Measurements from ENCODE around the gene ARL15. TPM values are rescaled to one million over a fixed set of nuclear protein-coding genes. Genes with fewer than 3 reads are reported as not detected.

The ARL15 gene
- polyA plus RNA-seq, 1 donor, result 24.6 TPM

DNA sequence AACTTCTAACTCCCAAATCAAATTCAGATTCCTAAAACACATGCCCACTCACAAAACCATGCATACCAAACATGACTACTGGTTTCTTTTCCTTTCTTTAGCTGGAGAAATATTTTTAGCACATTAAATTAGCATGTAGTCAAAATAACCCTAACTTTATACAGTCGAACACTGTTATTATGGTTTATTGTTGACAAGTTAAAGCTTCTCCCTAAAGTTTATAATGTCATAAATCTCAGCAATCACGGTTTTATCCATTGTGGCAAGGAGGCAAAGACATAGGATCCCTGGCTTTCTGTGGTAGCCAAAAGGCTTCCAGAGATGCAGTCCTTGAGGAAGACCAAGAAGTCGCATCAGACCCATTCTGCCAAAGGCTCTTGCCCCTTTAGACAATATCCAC lies 27.5 kb downstream of the ARL15 start:
- DNase-seq, result no peak

DNA sequence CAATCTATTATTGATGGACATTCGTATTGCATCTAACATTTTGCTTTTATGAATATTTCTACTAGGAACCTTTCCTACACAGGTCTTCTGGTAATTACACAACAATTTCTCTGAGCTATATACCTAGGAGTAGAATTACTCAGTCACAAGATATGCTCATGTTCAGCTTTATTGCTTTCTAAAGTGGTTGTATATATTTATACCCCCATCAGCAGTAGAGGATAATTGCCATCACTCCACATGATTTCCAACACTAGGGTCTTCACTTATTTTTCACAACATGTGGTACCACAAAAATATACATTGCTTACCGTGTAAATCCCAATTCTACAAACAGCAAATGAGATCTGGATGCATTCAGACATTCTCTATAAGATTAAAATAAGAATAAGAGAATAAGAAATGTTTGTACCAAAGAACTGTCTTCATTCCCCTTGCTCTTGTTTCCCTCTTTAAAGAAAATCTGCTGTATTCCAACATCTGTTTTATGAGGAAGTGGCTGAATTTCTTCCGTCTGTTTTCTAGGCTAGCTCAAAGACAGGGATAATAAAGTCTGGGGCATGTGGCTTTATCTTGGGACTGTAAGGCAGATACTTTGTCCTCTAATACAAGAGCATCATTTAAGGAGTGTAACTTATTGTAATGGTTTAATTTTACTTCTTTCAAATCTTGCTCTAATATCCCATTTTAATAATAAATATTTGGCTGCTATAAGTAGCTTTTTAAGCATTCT lies 28.2 kb downstream of the ARL15 start:
- DNase-seq, result no peak

GRCh38 chr5:54279960-54280359 lies 30.4 kb downstream of the ARL15 start:
- no peak for DNase-seq

DNA sequence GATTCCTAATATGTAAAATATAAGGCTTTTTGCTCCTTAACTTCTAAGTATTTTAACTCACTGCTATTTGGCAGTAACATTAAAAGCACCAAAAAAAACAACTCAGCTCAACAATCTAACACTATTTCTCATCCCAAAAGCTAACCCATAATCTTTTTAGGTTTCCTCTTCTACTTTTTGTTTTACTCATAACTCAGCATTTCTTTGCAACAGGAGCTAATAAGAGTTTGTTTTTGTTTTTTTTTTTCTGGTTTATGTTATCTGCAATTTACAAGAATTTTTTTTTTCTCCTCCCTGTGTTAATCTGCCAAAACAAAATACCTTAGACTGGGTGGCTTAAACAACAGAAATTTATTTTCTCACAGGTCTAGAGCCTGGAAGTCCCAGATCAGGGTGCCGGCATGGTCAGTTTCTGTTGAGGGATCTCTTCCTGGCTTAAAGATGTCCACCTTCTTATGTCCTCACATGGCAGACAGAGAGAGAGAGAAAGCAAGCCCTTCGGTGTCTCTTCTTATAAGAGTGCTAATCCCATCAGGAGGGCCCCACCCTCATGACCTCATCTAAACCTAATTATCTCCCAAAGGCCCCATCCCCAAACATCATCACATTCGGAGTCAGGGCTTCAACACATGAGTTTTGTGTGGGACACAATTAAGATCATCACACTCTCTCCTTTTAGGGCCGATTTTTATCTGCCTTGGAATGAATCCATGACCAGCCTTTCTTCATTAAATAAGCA lies 31.2 kb downstream of the ARL15 start:
- DNase-seq, result no peak

GRCh38 chr5:54278036-54278830 lies 32.1 kb downstream of the ARL15 start:
- no peak for DNase-seq

- DNase-seq, result no peak
These were observed 34.3 kb downstream of the ARL15 start for GRCh38 chr5:54276048-54276447.

GRCh38 chr5:54275361-54275760 lies 35.0 kb downstream of the ARL15 start:
- DNase-seq, result no peak

GRCh38 chr5:54274944-54275343 lies 35.4 kb downstream of the ARL15 start:
- no peak for DNase-seq

DNA sequence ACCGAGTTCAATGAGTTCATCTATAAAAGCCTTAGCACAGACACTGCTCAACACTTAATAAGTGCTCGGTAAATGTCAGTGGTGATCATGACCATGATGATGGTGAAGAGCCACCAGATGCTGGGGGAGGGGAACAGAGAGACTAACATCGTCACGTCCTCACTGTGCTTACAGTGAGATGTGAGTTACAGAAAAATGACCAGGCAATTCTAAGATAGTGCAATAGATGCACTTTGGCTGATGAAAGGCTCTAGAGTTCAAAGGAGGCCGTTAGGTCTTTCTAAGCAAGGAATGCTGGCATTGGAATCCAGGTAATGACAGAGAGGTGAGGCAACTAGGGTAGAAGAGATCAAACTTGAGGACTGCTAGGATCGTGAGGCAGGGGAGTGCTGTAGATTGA lies 36.7 kb downstream of the ARL15 start:
- no peak for DNase-seq

GRCh38 chr5:54272746-54273145 lies 37.6 kb downstream of the ARL15 start:
- DNase-seq, result no peak

GRCh38 chr5:54270326-54270725 lies 40.0 kb downstream of the ARL15 start:
- DNase-seq, result no peak

- no peak for DNase-seq
These were observed 45.8 kb downstream of the ARL15 start for GRCh38 chr5:54264574-54264973.

- DNase-seq, result no peak
These were observed 46.9 kb downstream of the ARL15 start for GRCh38 chr5:54263447-54263846.

GRCh38 chr5:54261596-54261995 lies 48.8 kb downstream of the ARL15 start:
- DNase-seq, result no peak

DNA sequence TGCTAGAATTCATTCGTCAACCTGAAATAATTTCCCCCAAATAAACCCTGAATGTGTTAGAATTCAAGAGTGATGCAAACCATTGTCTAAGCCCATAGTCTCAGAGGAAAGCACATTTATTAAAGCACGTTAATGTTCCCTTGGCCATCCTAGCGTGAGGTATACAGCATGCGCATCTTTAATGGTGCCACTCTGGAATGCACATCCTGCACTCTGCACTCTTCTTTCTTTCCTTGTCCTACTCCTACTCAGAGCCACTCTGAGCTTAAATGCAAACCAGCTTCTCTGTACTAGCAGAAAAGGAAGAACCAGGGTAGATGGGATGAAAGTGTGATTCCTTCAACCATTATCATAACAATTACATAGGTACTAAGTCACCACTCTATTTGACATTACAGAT lies 50.4 kb downstream of the ARL15 start:
- no peak for DNase-seq

- no peak for DNase-seq
These were observed 51.3 kb downstream of the ARL15 start for GRCh38 chr5:54259090-54259489.

GRCh38 chr5:54257366-54258118 lies 52.8 kb downstream of the ARL15 start:
- DNase-seq, result no peak

GRCh38 chr5:54254482-54255198 lies 55.7 kb downstream of the ARL15 start:
- DNase-seq, result no peak

DNA sequence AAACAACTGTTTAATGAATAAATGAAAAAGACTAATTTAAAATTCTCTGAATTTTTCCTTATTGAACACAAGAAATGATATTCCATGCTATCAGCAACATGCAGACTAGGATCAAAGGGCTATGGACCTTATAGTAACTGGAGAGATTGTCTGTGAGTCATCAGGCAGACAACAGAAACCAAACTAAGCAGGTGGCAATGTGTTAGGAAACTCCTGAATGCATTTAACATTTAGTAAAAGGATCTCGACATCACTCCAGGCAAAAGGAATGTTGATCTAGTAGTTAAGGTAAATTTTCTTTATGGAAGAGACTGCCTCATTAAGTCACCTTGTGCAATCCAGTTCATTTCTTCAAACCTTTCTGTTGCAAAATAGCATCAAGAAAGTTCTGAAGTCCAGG lies 58.4 kb downstream of the ARL15 start:
- DNase-seq, result no peak

GRCh38 chr5:54249210-54250028 lies 61.0 kb downstream of the ARL15 start:
- no peak for DNase-seq

- DNase-seq, result no peak
These were observed 63.1 kb downstream of the ARL15 start for GRCh38 chr5:54247226-54247625.
